ENCODE results near the gene FNIP2. TPM values are rescaled to one million over a fixed set of nuclear protein-coding genes. Genes with fewer than 3 reads are reported as not detected.
"Not testable (repeated sequence)": the region's sequence is repeated elsewhere in the genome, so short reads cannot be mapped to it uniquely, and the experiment has no call there.

FNIP2 gene
- total RNA-seq, 1 donor from 2014 or later = 25.3 TPM

- Histone ChIP-seq H3K36me3 (peaks cover 0 to 12% of the 10 kb centered on the region in 2 donors), H3K9me3 (no peaks in the 10 kb centered on the region), H3K4me3 (no peak overlapping the region), H3K4me1 (no peaks in the 10 kb centered on the region), H3K27ac (no peak overlapping the region), H3K27me3 (no peaks in the 10 kb centered on the region)
- DNase-seq (ENCODE audit: extremely low spot score in 2 of 2) = no peak
- intact Hi-C loops (cut with DNase I) = no loop called here
- TF ChIP-seq POLR2AphosphoS5 (IDR thresholded peaks at IDR 0.05; ENCODE audit: insufficient read depth in 1 of 2, low read depth in 1 of 2) (no peak), CTCF (IDR thresholded peaks at IDR 0.05) (no peak), POLR2A (IDR thresholded peaks at IDR 0.05) (no peak)
Measured at GRCh38 chr4:158894826-158895225, 126.0 kb downstream of the FNIP2 start.

GRCh38 chr4:158895797-158896576, 127.2 kb downstream of the FNIP2 start:
- no peaks in the 10 kb centered on the region for H3K27me3 ChIP-seq
- intact Hi-C loops (cut with DNase I) = no loop called here
- H3K36me3 ChIP-seq = peaks cover 0 to 12% of the 10 kb centered on the region in 2 donors
- DNase-seq (ENCODE audit: extremely low spot score in 2 of 2) = no peak
- no peaks in the 10 kb centered on the region for H3K9me3 ChIP-seq
- TF ChIP-seq POLR2A (IDR thresholded peaks at IDR 0.05) = no peak
- no peak for TF ChIP-seq CTCF (IDR thresholded peaks at IDR 0.05)
- TF ChIP-seq POLR2AphosphoS5 (IDR thresholded peaks at IDR 0.05; ENCODE audit: insufficient read depth in 1 of 2, low read depth in 1 of 2) = no peak
- H3K4me1 ChIP-seq = no peaks in the 10 kb centered on the region
- no peak overlapping the region for H3K4me3 ChIP-seq
- H3K27ac ChIP-seq = no peak overlapping the region

- H3K9me3 ChIP-seq; H3K27me3 ChIP-seq; H3K4me1 ChIP-seq; H3K4me3 ChIP-seq; H3K27ac ChIP-seq; intact Hi-C loops (cut with DNase I); DNase-seq (ENCODE audit: extremely low spot score in 2 of 2): not testable (repeated sequence)
- H3K36me3 ChIP-seq = peaks cover 0 to 12% of the 10 kb centered on the region in 2 donors
Measured at GRCh38 chr4:158896577-158897238, 127.9 kb downstream of the FNIP2 start.

- H3K36me3 ChIP-seq; intact Hi-C loops (cut with DNase I): not testable (repeated sequence)
Measured at GRCh38 chr4:158900408-158900807, 131.6 kb downstream of the FNIP2 start.

GRCh38 chr4:158902280-158903078, 133.7 kb downstream of the FNIP2 start:
- DNase-seq (ENCODE audit: extremely low spot score in 2 of 2); H3K27ac ChIP-seq; H3K9me3 ChIP-seq; H3K27me3 ChIP-seq; H3K4me1 ChIP-seq; intact Hi-C loops (cut with DNase I); H3K36me3 ChIP-seq; H3K4me3 ChIP-seq: not testable (repeated sequence)

More at GRCh38 chr4:158900408-158900807, 131.6 kb downstream of the FNIP2 start:
- DNase-seq (ENCODE audit: extremely low spot score in 2 of 2); H3K4me3 ChIP-seq; H3K9me3 ChIP-seq; H3K4me1 ChIP-seq; H3K27ac ChIP-seq; H3K27me3 ChIP-seq: not testable (repeated sequence)

GRCh38 chr4:158903079-158903456, 134.2 kb downstream of the FNIP2 start:
- H3K4me3 ChIP-seq = no peak overlapping the region
- TF ChIP-seq CTCF (IDR thresholded peaks at IDR 0.05) (no peak), POLR2AphosphoS5 (IDR thresholded peaks at IDR 0.05; ENCODE audit: insufficient read depth in 1 of 2, low read depth in 1 of 2) (no peak), POLR2A (IDR thresholded peaks at IDR 0.05) (no peak)
- no peak overlapping the region for H3K27ac ChIP-seq
- no peaks in the 10 kb centered on the region for H3K36me3 ChIP-seq
- H3K4me1 ChIP-seq = no peaks in the 10 kb centered on the region
- no peaks in the 10 kb centered on the region for H3K27me3 ChIP-seq
- intact Hi-C loops (cut with DNase I) = no loop called here
- H3K9me3 ChIP-seq = no peaks in the 10 kb centered on the region
- no peak for DNase-seq (ENCODE audit: extremely low spot score in 2 of 2)

Data from vagina (tissue), 2 donors.